SH-SY5Y (cell line): ENCODE data around the gene CSTPP1.

Source experiments
- GATA2 ChIP-seq: IDR thresholded peaks from 2 replicates; pipeline ENCODE4 v1.6.1; 2011; ENCODE audit warnings: mild to moderate bottlenecking, low read depth, low read length
- GATA3 ChIP-seq: IDR thresholded peaks from 2 replicates; pipeline ENCODE4 v1.6.1; 2011; ENCODE audit warnings: low read depth, mild to moderate bottlenecking, low read length, moderate library complexity

DNA sequence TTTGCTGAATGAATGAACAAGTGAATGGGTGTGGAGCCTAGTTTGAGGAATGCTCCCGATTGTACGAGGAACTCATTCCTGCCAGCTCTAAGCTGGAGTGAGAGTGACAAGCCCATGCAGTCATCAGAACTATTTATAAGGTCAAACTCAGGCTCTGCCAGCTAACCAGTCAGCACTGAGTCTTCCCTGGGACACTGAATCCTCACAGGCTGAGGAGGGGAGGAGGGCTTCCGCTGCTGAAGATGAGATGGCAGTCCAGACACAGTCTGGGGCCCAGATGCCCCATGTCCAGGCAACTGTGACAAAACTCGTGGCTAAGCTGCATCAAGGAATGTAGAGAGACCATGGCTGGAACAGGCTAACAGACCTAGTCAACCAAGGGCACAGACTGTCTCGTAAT is 22.2 kb upstream of the CSTPP1 start:
- no peak for TF ChIP-seq GATA3
- TF ChIP-seq GATA2: no peak
